Neural progenitor cell (in vitro differentiated cells): ENCODE results near the gene H1-8. TPM values are rescaled to one million over a fixed set of nuclear protein-coding genes. Genes with fewer than 3 reads are reported as not detected.

Experiments used
- DNase-seq: peaks from one replicate; pipeline ENCODE4 v3.0.0-alpha.2; 2016; ENCODE audit warnings: low spot score
- H2AFZ ChIP-seq: fragments of 200-600 bp; sonication (generic); replicated peaks from 2 replicates; pipeline ENCODE4 v1.6.1; 2016; ENCODE audit warnings: antibody characterized with exemption
- H3F3A ChIP-seq: fragments of 200-600 bp; sonication (generic); 2 replicates; pipeline ENCODE4 v1.6.1; 2016; ENCODE audit warnings: antibody characterized with exemption, low read depth
- H3K27ac ChIP-seq: fragments of 200-600 bp; sonication (generic); 2 replicates; pipeline ENCODE4 v1.5.1; 2016; ENCODE audit warnings: mild to moderate bottlenecking
- H3K27me3 ChIP-seq: fragments of 200-600 bp; sonication (generic); 2 replicates; pipeline ENCODE4 v1.6.1; 2016; ENCODE audit warnings: mild to moderate bottlenecking, moderate library complexity
- H3K36me3 ChIP-seq: fragments of 200-600 bp; sonication (generic); 2 replicates; pipeline ENCODE4 v1.5.1; 2016
- H3K4me1 ChIP-seq: fragments of 200-600 bp; sonication (generic); 2 replicates; pipeline ENCODE4 v1.6.1; 2016; ENCODE audit warnings: mixed run types
- H3K4me2 ChIP-seq: fragments of 200-600 bp; sonication (generic); 2 replicates; pipeline ENCODE4 v1.6.1; 2016
- H3K4me3 ChIP-seq: fragments of 200-600 bp; sonication (generic); 2 replicates; pipeline ENCODE4 v1.5.1; 2016
- H3K79me2 ChIP-seq: fragments of 200-600 bp; sonication (generic); 2 replicates; pipeline ENCODE4 v1.6.1; 2016; ENCODE audit warnings: low read depth
- H3K9ac ChIP-seq: fragments of 200-600 bp; sonication (generic); 2 replicates; pipeline ENCODE4 v1.6.1; 2016
- H3K9me3 ChIP-seq: fragments of 200-600 bp; sonication (generic); 2 replicates; pipeline ENCODE4 v1.5.1; 2016; ENCODE audit warnings: low read depth
- H4K20me1 ChIP-seq: fragments of 200-600 bp; sonication (generic); 2 replicates; pipeline ENCODE4 v1.6.1; 2016; ENCODE audit warnings: low read depth
- H3K27ac Mint-ChIP-seq: 3 replicates; pipeline ENCODE4 v1.8.0; 2021; ENCODE audit warnings: mixed read lengths
- H3K27me3 Mint-ChIP-seq: 2 replicates; pipeline ENCODE4 v1.8.0; 2022; ENCODE audit warnings: low read depth, mild to moderate bottlenecking, inconsistent platforms, moderate library complexity, mixed read lengths; ENCODE audit not compliant: insufficient read depth
- H3K36me3 Mint-ChIP-seq: 3 replicates; pipeline ENCODE4 v1.8.0; 2021; ENCODE audit warnings: mixed read lengths
- H3K4me1 Mint-ChIP-seq: 3 replicates; pipeline ENCODE4 v1.8.0; 2021; ENCODE audit warnings: mixed read lengths
- H3K4me3 Mint-ChIP-seq: 3 replicates; pipeline ENCODE4 v1.8.0; 2021; ENCODE audit warnings: mild to moderate bottlenecking, moderate library complexity, mixed read lengths
- H3K9me3 Mint-ChIP-seq: 3 replicates; pipeline ENCODE4 v1.8.0; 2020; ENCODE audit warnings: mixed read lengths
- EZH2 ChIP-seq: fragments of 200-600 bp; sonication (generic); IDR thresholded peaks from 2 replicates; pipeline ENCODE4 v1.6.1; 2017; ENCODE audit warnings: antibody characterized with exemption, mild to moderate bottlenecking, moderate library complexity
- EZH2phosphoT487 ChIP-seq: fragments of 200-600 bp; sonication (generic); IDR thresholded peaks from 2 replicates; pipeline ENCODE4 v1.6.1; 2017; ENCODE audit warnings: antibody characterized with exemption
- total RNA-seq: library from RNA; depleted of rRNA; stranded (reverse); fragments of >200 nt; gene quantifications from 2 replicates; pipeline ENCODE4 v1.2.3, GENCODE V29; 2015; ENCODE audit warnings: low replicate concordance
- TF ChIP-seq, protein P1 (sequence below): fragments of 200-600 bp; sonication (generic); IDR thresholded peaks from 2 replicates; pipeline ENCODE4 v1.5.1; 2017; ENCODE audit warnings: antibody characterized with exemption, mild to moderate bottlenecking

Gene H1-8
- total RNA-seq, 1 donor from 2014 or later, result not detected

DNA sequence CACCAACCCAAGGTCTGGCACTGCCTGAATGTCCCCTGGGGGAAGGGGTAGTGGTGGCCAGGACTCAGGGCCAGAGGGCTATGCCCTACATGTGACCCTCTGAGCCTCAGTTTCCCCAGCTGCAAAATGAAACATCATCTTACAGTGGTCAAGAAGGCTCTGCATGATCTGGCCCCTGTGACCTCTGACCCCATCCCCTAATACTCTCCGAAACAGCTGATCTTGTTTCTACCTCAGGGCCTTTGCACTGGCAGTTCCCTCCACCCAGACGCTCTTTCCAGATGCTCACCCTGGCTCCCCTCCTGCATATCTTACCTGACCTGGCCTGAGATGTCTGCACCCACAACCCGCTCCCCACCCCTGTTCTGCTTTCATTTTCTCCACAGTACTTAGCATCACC, 41.7 kb downstream of the H1-8 start:
- Mint-ChIP-seq H3K36me3 (no peaks in the 10 kb centered on the region), H3K4me3 (no peak overlapping the region), H3K9me3 (no peaks in the 10 kb centered on the region), H3K27me3 (peaks cover 4% of the 10 kb centered on the region), H3K27ac (no peak overlapping the region), H3K4me1 (peaks cover 13% of the 10 kb centered on the region)
- Histone ChIP-seq H3K4me2 (no peak overlapping the region), H3K36me3 (no peaks in the 10 kb centered on the region), H2AFZ (no peak overlapping the region), H3F3A (no peaks in the 10 kb centered on the region), H4K20me1 (no peaks in the 10 kb centered on the region), H3K79me2 (no peaks in the 10 kb centered on the region), H3K9ac (no peak overlapping the region), H3K4me1 (peaks cover 9% of the 10 kb centered on the region), H3K9me3 (no peaks in the 10 kb centered on the region), H3K27me3 (no peaks in the 10 kb centered on the region), H3K4me3 (no peak overlapping the region), H3K27ac (no peak overlapping the region)
- TF ChIP-seq, protein P1, sequence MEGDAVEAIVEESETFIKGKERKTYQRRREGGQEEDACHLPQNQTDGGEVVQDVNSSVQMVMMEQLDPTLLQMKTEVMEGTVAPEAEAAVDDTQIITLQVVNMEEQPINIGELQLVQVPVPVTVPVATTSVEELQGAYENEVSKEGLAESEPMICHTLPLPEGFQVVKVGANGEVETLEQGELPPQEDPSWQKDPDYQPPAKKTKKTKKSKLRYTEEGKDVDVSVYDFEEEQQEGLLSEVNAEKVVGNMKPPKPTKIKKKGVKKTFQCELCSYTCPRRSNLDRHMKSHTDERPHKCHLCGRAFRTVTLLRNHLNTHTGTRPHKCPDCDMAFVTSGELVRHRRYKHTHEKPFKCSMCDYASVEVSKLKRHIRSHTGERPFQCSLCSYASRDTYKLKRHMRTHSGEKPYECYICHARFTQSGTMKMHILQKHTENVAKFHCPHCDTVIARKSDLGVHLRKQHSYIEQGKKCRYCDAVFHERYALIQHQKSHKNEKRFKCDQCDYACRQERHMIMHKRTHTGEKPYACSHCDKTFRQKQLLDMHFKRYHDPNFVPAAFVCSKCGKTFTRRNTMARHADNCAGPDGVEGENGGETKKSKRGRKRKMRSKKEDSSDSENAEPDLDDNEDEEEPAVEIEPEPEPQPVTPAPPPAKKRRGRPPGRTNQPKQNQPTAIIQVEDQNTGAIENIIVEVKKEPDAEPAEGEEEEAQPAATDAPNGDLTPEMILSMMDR, result no peak
- TF ChIP-seq EZH2 (no peak), EZH2phosphoT487 (no peak)
- no peak for DNase-seq

DNA sequence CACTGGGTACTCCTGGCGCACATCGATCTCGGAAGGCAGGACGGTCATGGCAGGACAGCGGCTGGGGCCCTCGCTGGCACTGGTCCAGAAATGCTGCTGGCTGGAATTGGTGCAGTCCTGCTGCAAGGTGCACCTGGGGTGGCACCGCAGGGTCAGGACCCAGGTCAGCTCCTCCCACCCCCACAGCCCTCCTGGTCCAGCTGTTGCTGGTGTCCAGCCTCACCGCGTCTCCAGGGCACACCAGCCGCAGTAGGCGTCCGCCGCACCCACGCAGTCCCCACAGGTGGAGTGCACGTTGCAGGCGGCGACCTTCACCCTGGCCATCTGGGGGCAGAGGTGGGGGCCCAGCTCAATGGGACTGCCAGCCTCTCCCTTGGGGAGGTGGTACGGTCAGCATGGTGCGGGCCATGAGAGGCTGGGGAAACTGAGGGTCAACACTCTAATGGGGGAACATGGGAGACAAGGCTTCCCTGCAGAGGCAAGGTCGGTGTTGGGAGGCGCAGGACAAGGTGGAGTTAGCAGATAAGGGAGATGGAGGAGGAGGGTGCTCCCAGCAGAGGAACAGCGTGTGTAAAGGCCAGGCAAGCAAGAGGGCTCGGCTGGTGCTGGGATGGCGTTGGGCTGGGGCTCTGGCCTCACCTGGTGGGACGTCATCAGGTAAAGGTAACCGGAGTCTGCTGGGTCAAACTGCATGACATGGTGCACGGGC, 43.1 kb downstream of the H1-8 start:
- H3K4me1 Mint-ChIP-seq, result peaks cover 26% of the 10 kb centered on the region
- H4K20me1 ChIP-seq, result no peaks in the 10 kb centered on the region
- H3K27me3 Mint-ChIP-seq, result peaks cover 11% of the 10 kb centered on the region
- H3K27ac ChIP-seq, result no peak overlapping the region
- H3K27ac Mint-ChIP-seq, result peak overlapping the region; percentile 42
- H3F3A ChIP-seq, result no peaks in the 10 kb centered on the region
- no peaks in the 10 kb centered on the region for H3K36me3 Mint-ChIP-seq
- TF ChIP-seq, protein P1, result no peak
- no peak for TF ChIP-seq EZH2phosphoT487
- TF ChIP-seq EZH2, result no peak
- H3K4me1 ChIP-seq, result peaks cover 9% of the 10 kb centered on the region
- H3K9me3 ChIP-seq, result no peaks in the 10 kb centered on the region
- no peaks in the 10 kb centered on the region for H3K9me3 Mint-ChIP-seq
- H3K36me3 ChIP-seq, result no peaks in the 10 kb centered on the region
- H3K79me2 ChIP-seq, result no peaks in the 10 kb centered on the region
- DNase-seq, result no peak
- no peak overlapping the region for H3K4me3 ChIP-seq
- no peak overlapping the region for H3K4me3 Mint-ChIP-seq
- H3K27me3 ChIP-seq, result no peaks in the 10 kb centered on the region
- no peak overlapping the region for H3K4me2 ChIP-seq
- H2AFZ ChIP-seq, result no peak overlapping the region
- H3K9ac ChIP-seq, result no peak overlapping the region

DNA sequence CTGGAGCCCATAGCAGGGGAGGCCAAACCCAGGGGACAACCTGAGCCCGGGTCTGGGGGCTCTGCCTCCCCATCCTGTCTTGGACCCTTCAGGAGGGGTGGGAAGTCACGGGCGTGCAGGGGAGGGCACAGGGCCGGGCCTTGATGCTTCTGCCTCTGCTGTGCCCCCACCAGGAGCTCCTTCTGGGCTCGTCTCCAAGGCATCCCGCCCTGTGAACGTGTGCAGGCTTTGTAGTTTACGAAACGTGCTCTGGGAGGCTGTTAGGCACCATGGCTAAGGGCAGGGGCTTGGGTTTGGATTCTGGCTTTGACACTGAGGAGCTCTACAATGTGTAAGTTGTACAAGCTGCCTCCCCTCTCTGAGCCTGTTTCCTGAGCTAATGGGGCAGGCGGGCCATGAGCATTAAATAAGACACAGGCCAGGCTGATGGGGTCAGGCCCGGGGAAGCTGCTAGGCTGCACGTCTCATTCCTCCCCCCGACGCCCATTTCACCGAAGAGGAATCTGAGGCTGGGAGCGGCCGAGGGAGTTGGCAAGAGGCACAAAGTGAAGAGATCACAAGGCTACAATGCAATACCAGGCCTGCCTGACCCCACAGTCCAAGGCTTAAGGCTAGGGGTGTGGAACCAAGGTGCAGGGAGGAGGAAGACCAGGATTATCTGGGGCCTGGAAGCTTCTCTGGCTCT, 43.9 kb downstream of the H1-8 start:
- H3K4me1 Mint-ChIP-seq, result peaks cover 31% of the 10 kb centered on the region
- peak overlapping the region; percentile 33 for H3K27ac Mint-ChIP-seq
- Histone ChIP-seq H3K9ac (no peak overlapping the region), H3K36me3 (no peaks in the 10 kb centered on the region), H3K27ac (no peak overlapping the region), H4K20me1 (no peaks in the 10 kb centered on the region), H3K4me2 (no peak overlapping the region), H3K79me2 (no peaks in the 10 kb centered on the region), H3K4me1 (peaks cover 8% of the 10 kb centered on the region), H3K27me3 (no peaks in the 10 kb centered on the region), H3F3A (no peaks in the 10 kb centered on the region), H3K4me3 (no peak overlapping the region), H3K9me3 (no peaks in the 10 kb centered on the region), H2AFZ (no peak overlapping the region)
- no peaks in the 10 kb centered on the region for H3K9me3 Mint-ChIP-seq
- TF ChIP-seq EZH2phosphoT487 (no peak), EZH2 (no peak)
- TF ChIP-seq, protein P1, result no peak
- no peak overlapping the region for H3K4me3 Mint-ChIP-seq
- H3K36me3 Mint-ChIP-seq, result no peaks in the 10 kb centered on the region
- peaks cover 13% of the 10 kb centered on the region for H3K27me3 Mint-ChIP-seq
- no peak for DNase-seq
